D341Med (cell line): Measurements from ENCODE around the gene ANKK1.

Experiments used
- DNase-seq: peaks from one replicate; pipeline ENCODE4 v3.0.0; 2012; ENCODE audit warnings: low spot score

ANKK1 gene

GRCh38 chr11:113408887-113409286 lies 21.3 kb downstream of the ANKK1 start:
- DNase-seq: no peak

DNA sequence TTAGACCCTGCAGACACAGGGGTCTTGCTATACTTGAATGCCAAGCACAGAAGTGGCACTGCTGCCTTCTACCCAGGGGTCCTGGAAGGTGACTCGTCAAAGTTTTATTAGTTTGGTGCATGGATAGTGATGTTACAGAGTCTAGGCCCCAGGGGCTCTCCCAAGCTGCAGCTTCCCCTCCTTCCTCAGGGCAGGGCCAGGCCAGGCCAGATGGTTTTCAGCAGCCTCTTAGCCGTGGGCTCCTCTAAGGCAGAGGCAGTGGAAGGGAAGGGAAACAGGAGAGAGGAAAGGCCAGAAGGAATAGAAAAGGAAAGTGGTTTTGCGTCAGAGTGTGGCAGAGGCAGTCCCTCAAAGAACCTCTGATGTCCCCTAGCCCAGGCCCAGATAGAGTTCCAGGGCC lies 21.9 kb downstream of the ANKK1 start:
- DNase-seq: no peak

GRCh38 chr11:113410414-113411135 lies 23.0 kb downstream of the ANKK1 start:
- DNase-seq: no peak

DNA sequence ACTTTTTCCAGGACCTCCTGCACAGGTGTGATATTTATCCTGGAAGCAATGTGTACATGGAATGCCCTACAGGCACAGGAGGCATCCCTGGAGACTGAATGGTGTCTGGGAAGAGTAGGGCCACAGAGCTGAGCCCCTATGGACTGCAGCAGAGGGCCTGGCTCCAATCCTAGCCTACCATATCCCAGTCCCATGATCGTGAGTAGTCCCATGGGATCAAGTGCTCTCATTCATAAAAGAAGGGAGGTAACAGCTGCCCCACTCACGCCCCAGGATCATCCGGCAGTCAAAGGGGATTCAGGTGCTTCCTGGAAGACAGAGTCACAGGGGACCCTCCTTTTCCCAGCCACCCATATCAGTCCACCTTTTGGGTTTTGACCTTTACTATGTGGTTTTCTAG lies 24.0 kb downstream of the ANKK1 start:
- DNase-seq: no peak

DNA sequence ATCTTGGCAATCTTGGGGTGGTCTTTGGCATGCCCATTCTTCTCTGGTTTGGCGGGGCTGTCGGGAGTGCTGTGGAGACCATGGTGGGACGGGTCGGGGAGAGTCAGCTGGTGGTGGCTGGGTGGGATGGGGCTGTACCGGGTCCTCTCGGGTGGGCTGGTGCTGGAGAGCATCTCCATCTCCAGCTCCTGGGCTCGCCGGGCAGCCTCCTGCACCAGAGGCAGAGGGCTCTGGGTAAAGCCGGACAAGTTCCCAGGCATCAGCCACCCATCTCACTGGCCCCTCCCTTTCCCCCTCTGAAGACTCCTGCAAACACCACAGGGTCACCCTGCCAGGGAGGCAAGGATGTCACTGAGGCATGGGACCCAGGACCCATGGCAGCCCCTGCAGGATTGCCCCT lies 25.1 kb downstream of the ANKK1 start:
- DNase-seq: no peak

DNA sequence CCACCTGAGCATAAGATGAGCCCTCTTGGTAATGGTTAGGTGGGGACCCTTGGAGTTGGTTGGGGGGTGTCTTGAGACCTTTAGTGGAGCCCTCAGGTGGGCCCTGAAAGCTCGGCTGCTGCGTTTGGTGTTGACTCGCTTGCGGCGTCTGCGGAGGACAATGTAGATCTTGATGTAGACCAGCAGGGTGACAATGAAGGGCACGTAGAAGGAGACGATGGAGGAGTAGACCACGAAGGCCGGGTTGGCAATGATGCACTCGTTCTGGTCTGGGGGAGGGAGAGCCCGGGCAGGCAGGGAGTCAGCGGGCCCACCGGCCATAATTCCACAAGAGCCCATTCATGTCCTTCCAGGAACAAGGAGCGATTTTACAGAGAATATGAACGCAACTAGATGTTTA lies 27.8 kb downstream of the ANKK1 start:
- DNase-seq: no peak

- no peak for DNase-seq
Observed at GRCh38 chr11:113417428-113417827, 29.8 kb downstream of the ANKK1 start.

- DNase-seq: no peak
Observed at GRCh38 chr11:113419454-113420003, 31.9 kb downstream of the ANKK1 start.

- DNase-seq: peak; percentile 47
Observed at GRCh38 chr11:113420808-113421207, 33.2 kb downstream of the ANKK1 start.

DNA sequence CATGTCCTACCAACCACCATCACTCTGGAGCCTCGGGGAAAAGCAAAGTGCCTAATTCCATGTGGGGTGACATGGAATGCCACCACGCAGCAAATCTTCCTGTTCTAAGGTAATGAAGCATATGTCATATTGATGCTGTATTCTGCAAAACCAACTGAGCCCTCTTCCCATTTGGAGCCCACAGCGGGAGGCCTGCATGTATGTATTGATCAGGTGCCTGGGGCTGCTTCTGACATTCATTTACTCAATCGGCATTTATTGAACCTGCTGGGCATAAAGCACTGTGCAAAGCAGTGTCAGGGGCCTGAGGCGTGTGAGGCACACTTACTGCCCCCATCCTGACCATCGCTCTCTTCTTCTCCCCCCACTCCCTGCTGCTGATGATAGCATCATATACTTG lies 39.1 kb downstream of the ANKK1 start:
- no peak for DNase-seq

DNA sequence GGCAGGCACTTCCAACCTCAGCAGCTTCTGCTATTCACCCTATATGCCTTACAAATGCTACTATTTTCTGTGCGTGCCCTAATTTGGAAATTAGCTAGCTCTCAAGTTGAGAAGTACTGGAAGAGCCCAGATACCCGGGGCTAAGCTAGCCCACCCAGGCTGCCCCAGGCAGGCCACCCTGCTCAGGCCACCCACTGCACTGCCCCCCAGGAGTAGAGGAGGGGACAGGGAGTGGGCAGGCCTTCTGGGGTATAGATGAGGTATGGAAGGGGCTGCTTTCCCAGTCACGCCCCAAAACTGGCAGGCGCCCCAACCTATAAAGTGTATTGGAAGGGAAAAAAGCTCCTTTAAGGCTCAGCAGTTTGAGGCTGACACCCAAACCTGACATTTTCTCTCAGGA lies 44.2 kb downstream of the ANKK1 start:
- no peak for DNase-seq

DNA sequence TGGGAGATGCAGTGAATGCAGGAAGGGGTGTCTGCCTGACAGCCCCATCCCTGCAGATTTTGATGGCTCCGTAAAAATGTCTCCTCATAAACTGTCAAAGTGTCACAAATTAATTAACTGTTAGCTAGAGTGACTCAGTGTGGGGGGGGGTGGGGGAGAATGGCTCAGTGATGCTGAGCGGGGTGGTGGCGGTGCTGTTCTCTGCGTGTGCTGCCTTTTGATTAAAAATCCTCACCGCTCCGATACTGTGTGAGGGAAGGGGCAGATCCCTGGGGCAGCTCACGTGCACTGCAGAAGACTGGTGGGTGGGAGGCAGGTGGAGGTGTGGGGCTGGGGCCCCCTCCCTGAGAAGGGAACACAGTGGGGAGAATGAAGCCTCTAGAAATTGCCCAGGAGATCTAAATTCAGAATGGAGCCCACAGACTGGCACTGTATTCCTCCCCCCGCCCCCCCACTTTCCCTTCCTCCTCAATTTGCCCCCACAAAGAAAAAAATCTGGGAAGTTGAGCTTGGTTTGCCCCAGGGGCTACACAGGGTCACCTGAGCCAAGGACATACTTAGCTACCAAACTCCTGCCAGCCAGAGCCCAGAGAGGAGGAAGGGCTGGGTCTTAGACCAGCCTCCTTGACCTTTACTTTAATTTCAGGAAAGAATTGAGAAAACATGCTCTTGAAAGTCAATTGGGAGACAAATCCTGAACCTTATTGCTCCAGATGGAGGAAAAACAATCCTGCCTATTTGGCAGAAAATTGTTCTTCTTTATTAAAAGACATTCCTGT lies 47.8 kb downstream of the ANKK1 start:
- DNase-seq: no peak

GRCh38 chr11:113436672-113437252 lies 49.2 kb downstream of the ANKK1 start:
- DNase-seq: no peak

- no peak for DNase-seq
Observed at GRCh38 chr11:113440816-113441215, 53.2 kb downstream of the ANKK1 start.

DNA sequence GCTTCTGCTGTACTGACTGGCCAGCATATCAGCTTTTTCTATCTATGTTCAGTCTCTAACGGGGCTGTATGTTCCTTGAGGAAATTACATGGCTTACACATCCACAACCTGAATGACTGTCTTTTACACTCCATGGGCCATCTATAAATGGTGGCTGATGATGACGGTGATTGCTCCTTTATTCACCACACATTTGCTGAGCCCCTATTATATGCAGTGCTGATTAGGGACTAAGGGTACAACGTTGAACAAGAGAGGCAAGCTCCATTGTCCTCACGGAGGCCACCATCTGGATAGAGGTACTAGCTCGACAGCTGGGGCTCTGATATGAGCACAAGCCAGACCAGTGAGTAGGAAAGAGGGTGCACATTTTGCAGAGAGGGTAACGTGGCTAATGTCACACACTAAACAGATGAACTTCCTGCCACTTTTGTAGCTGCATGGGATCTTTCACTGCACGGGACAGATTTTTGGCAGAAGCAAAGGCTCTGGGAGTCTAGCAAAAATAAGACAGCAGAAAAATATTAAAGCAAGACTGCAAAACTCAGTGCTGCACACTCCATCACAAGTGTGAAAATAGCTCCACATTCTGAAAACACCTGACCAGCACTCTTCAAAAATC lies 57.0 kb downstream of the ANKK1 start:
- DNase-seq: no peak

DNA sequence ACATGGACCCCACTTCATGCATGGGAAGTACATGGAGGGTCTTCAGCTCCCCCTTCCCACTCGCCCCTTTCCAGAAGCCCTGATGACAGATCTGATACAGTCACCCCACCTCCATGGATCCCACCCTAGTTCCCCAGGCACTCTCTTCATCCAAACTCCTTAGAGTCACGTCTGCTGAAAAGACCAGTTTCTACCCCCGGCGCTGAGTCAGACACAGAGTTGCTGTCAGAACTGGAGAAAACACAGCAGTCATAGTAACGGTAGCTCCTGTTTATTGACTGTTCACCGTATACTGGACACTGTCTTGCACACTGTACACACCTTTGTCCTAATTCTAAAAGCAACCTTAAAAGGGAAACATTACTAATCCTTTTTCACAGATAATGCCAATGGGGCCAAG lies 58.5 kb downstream of the ANKK1 start:
- DNase-seq: no peak

DNA sequence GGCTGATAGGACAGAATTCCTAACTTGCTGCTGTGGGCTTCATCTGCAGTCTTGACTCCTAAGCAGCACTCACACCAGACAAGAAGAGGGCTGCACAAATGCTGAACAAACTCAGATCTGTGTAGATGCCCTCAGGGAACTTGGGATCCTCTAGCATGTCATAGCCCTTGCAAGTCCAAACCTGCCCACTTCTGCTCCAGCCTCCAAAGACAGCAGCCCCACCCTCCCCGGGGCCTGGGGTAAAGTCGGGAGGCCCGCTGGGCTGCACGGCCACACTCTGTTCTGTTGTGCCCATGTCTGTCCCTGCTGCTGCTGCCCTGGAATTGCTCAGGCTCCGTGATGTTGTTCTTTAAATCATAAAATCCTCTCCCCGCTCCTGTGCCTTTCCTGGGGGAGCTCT lies 59.4 kb downstream of the ANKK1 start:
- no peak for DNase-seq

DNA sequence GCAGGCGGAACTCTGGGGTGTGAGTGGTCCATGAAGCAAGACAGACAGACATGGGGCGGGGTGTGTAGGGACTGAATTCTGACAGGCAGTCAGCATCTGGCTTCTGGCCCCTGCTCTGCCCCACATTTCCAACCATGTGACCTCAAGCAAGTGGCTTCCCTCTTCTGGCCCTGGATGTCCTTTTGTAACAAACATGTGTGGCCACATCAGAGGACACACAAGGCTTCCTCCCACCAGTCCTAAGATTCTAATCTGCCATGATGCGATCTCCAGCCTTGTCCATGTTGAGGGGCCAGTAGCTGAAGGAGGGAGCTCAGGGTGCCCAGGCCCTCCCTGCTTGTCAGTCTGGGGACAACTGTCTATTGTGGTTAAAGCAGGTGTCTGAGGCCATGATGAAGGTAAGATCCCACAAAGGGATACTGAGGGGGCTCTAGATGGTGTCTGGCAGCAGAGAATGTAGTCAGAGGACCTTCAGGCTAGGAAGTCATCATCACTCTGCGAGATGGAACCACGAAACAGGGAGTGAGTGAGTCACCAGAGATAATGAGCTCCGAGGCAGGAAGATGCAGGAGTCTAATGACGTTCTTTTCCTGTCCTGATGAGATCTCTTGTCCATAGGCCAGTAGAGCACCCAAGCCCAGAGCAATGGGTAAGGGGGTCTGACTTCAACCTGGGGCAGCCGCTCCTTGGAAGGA lies 60.2 kb downstream of the ANKK1 start:
- no peak for DNase-seq

GRCh38 chr11:113448316-113448677 lies 60.7 kb downstream of the ANKK1 start:
- DNase-seq: no peak

DNA sequence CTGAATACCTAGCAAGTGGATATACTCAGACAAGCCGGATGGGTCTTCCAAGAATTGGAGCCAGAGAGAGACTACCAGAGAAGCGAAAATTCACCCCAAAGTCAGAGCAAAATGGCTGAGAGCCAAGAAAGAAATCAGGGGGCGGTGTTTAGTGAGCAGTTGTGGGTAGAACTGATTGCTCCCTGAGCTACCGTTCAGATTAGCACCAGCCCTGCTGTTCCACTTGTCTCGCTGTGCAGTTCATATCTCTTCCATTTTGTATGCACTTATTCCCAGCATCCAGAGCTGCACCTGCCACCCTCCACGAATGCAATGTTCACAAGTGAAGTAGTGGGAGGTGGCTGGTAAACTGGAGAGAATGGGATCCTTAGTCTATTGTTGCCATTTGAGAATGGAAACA lies 62.2 kb downstream of the ANKK1 start:
- DNase-seq: no peak
